Neural progenitor cell (in vitro differentiated cells): ENCODE results near the gene GALNT18.

ENCODE experiments used
- EZH2 ChIP-seq: fragments of 200-600 bp; sonication (generic); IDR thresholded peaks from 2 replicates; pipeline ENCODE4 v1.6.1; 2017; ENCODE audit warnings: antibody characterized with exemption, mild to moderate bottlenecking, moderate library complexity
- EZH2phosphoT487 ChIP-seq: fragments of 200-600 bp; sonication (generic); IDR thresholded peaks from 2 replicates; pipeline ENCODE4 v1.6.1; 2017; ENCODE audit warnings: antibody characterized with exemption
- TF ChIP-seq, protein P1 (sequence below): fragments of 200-600 bp; sonication (generic); IDR thresholded peaks from 2 replicates; pipeline ENCODE4 v1.5.1; 2017; ENCODE audit warnings: antibody characterized with exemption, mild to moderate bottlenecking

DNA sequence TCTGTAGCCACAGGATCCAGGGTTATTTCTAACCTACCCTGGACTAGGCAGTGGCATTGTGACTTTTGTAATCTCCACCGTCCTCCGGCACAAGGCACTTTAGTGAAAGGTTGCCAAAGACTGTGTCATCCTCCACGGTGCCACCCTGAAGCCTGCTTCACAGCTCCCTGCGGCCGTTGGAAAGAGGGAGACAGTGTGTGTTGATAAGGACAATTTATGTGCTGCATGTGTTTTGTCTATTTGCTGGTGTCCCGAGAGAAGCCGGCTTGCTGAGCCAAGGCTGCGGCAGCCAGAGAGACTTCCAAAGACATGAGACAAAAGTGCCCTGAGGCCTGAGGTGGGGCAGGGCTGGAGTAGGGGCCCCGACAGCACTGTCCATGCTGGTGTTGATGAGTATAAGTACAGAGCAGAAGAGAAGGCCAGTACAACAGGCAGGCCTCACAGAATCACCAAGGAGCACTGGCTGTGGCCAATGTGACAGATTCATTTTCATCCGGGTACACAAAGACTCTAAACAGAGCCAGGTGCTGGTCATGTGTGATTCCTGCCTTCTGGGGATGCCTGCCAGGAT is 40.9 kb downstream of the GALNT18 start:
- TF ChIP-seq, protein P1, sequence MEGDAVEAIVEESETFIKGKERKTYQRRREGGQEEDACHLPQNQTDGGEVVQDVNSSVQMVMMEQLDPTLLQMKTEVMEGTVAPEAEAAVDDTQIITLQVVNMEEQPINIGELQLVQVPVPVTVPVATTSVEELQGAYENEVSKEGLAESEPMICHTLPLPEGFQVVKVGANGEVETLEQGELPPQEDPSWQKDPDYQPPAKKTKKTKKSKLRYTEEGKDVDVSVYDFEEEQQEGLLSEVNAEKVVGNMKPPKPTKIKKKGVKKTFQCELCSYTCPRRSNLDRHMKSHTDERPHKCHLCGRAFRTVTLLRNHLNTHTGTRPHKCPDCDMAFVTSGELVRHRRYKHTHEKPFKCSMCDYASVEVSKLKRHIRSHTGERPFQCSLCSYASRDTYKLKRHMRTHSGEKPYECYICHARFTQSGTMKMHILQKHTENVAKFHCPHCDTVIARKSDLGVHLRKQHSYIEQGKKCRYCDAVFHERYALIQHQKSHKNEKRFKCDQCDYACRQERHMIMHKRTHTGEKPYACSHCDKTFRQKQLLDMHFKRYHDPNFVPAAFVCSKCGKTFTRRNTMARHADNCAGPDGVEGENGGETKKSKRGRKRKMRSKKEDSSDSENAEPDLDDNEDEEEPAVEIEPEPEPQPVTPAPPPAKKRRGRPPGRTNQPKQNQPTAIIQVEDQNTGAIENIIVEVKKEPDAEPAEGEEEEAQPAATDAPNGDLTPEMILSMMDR, result no peak
- TF ChIP-seq EZH2phosphoT487, result no peak
- TF ChIP-seq EZH2, result no peak
